Panc1 (cell line): ENCODE results near the gene SNPH. TPM values are rescaled to one million over a fixed set of nuclear protein-coding genes. Genes with fewer than 3 reads are reported as not detected.

Experiments used
- ATAC-seq: fragments of 200-7000 bp; cut with Tn5 transposase; 2 replicates; pipeline ENCODE4 v1.9.1; 2020; ENCODE audit warnings: mild to moderate bottlenecking, moderate library complexity
- BruUV-seq: library from RNA; stranded (reverse); fragments of 400-500 nt; replicated peaks from 2 replicates; lab custom pipeline; 2021; lab: Mats Ljungman, UMichigan
- CTCF ChIA-PET: fragments of 300-600 bp; sonication (Branson Sonifier 250); formaldehyde crosslinking; loops from one replicate; lab custom pipeline; 2022; ENCODE audit warnings: antibody characterized with exemption; lab: Charles Lee
- POLR2A ChIA-PET: fragments of 300-600 bp; sonication (Branson Sonifier 250); formaldehyde crosslinking; loops from one replicate; lab custom pipeline; 2022; ENCODE audit warnings: antibody characterized with exemption; lab: Charles Lee
- DNase-seq: peaks from one replicate; pipeline ENCODE4 v3.0.0-alpha.2; 2010; ENCODE audit warnings: low read depth, low spot score
- H3K27ac ChIP-seq: 2 replicates; pipeline ENCODE4 v1.5.1; 2011; ENCODE audit warnings: mild to moderate bottlenecking, low read length, inconsistent platforms
- H3K27me3 ChIP-seq: fragments of 200-500 bp; sonication (Bioruptor generic); 2 replicates; pipeline ENCODE4 v1.6.0; 2014; ENCODE audit warnings: low read length, inconsistent platforms; ENCODE audit not compliant: control insufficient read depth, insufficient read depth
- H3K36me3 ChIP-seq: fragments of 200-500 bp; sonication (Bioruptor generic); 2 replicates; pipeline ENCODE4 v1.5.1; 2014; ENCODE audit warnings: inconsistent platforms, mild to moderate bottlenecking, low read length, moderate library complexity; ENCODE audit not compliant: control insufficient read depth, insufficient read depth
- H3K4me1 ChIP-seq: 2 replicates; pipeline ENCODE4 v1.5.1; 2011; ENCODE audit warnings: inconsistent platforms, mild to moderate bottlenecking, low read length, moderate library complexity; ENCODE audit not compliant: control insufficient read depth, insufficient read depth
- H3K4me3 ChIP-seq, 2 experiments: 2 replicates each; pipeline ENCODE4 v1.5.1; 2011 to 2012; ENCODE audit warnings: low read depth in 2 of 2, low read length in 2 of 2, mild to moderate bottlenecking in 2 of 2, inconsistent platforms in 1 of 2, moderate library complexity in 1 of 2
- H3K9me3 ChIP-seq: fragments of 200-500 bp; sonication (Bioruptor generic); 2 replicates; pipeline ENCODE4 v1.5.1; 2014; ENCODE audit warnings: low read depth, mild to moderate bottlenecking, inconsistent platforms, low read length, moderate library complexity; ENCODE audit not compliant: control insufficient read depth, insufficient read depth
- CTCF ChIP-seq: fragments of 450-650 bp; IDR thresholded peaks from 2 replicates; pipeline ENCODE4 v1.5.1; 2017; ENCODE audit warnings: mild to moderate bottlenecking
- POLR2AphosphoS5 ChIP-seq: IDR thresholded peaks from 2 replicates; pipeline ENCODE4 v1.6.1; 2012; ENCODE audit warnings: mild to moderate bottlenecking, low read depth, low read length, moderate library complexity
- REST ChIP-seq, 2 experiments: IDR thresholded peaks; 2 replicates each; pipeline ENCODE4 v1.6.1; 2011 to 2012; ENCODE audit warnings: low read depth in 2 of 2, control low read depth in 1 of 2, low read length in 1 of 2, mild to moderate bottlenecking in 1 of 2, moderate library complexity in 1 of 2; ENCODE audit not compliant: insufficient read depth in 1 of 2
- TCF7L2 ChIP-seq: IDR thresholded peaks from 2 replicates; pipeline ENCODE4 v1.6.1; 2011; ENCODE audit warnings: mild to moderate bottlenecking, low read depth, low read length, inconsistent platforms
- in situ Hi-C: cut with HindIII; loops from 2 replicates; pipeline ENCODE4 v1.10.0; 2016; ENCODE audit warnings: low sequenced_read_pairs, low pct_unique_long_range_greater_than_20kb
- intact Hi-C: fragments of 100-400 bp; cut with micrococcal nuclease; formaldehyde crosslinking; loops from one replicate; pipeline ENCODE4 v1.10.0; 2022; ENCODE audit not compliant: unreplicated experiment
- total RNA-seq: library from RNA; stranded (reverse); gene quantifications from one replicate; pipeline ENCODE4 v1.2.1, GENCODE V29; 2021; ENCODE audit not compliant: unreplicated experiment

Gene SNPH
- total RNA-seq, 1 experiment from 2014 or later = 6.4 TPM

- ATAC-seq (peak; percentile 40; the same call in 1 of the 2 replicates), DNase-seq (no peak)
- CTCF ChIA-PET = interaction anchor here (0.7 kb wide), 1 partner anchor 46 kb away, joined by 3 read pairs; no protein-coding TSS in a partner anchor
- POLR2A ChIA-PET = interaction anchor here (1.6 kb wide), 1 partner anchor 10 kb away, joined by 5 read pairs; no protein-coding TSS in a partner anchor
- no peak overlapping the region for H3K4me3 ChIP-seq
- intact Hi-C loops (no loop called here), in situ Hi-C loops (no loop called here)
- H3K4me1 ChIP-seq = peaks cover 14% of the 10 kb centered on the region; the same call in 1 of the 2 replicates
- BruUV-seq = no TSS peak
- no peak overlapping the region for H3K27ac ChIP-seq
- H3K9me3 ChIP-seq = no peaks in the 10 kb centered on the region
- peak; percentile 16; the same call in 1 of the 2 replicates for TF ChIP-seq POLR2AphosphoS5
- no peak for TF ChIP-seq TCF7L2
- no peak for TF ChIP-seq REST (IDR thresholded peaks at IDR 0.05; ENCODE audit: insufficient read depth in 1 of 2, low read depth in 2 of 2, low read length in 1 of 2)
- H3K36me3 ChIP-seq = no peaks in the 10 kb centered on the region
- no peaks in the 10 kb centered on the region for H3K27me3 ChIP-seq
These were observed 70.0 kb downstream of the SNPH start for GRCh38 chr20:1335961-1336698.

DNA sequence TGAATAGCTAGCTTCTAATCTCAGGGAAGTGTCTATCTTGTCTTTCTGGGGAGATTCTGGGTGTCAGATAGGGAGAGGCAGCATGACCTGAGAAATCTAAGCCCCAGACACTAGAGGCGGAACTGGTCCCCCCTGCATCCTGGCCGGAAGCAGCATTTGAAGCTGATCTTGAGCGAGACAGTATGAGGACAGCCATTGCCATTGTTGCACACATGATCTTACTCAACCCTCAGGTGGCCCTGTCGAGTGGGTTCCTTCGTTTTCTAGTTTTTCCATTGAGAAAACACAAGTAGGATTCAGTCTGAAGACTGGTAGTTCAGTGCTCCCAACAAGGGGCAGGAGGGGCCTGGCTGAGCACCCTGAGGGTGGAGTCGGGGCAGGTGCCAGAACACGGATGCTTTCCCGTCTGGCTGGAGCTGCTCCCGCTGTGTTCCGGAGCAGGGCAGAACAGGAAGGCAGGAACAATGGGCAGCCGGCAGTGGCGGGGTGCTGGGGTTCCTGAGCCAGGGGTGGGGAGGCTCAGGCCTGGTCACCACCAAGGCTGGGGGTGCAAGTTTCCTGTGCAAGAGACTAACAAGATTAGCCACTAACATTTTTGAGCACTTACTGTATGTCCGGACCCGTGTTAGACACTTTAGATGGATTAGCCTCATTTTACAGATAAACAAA, 70.7 kb downstream of the SNPH start:
- Histone ChIP-seq H3K27me3 (no peaks in the 10 kb centered on the region), H3K4me3 (no peak overlapping the region), H3K36me3 (no peaks in the 10 kb centered on the region), H3K9me3 (no peaks in the 10 kb centered on the region), H3K27ac (no peak overlapping the region), H3K4me1 (peaks cover 14% of the 10 kb centered on the region; the same call in 1 of the 2 replicates)
- no TSS peak for BruUV-seq
- ChIA-PET POLR2A (interaction anchor here (0.6 to 1.6 kb wide), 2 partner anchors 10 to 789 kb away, joined by 3 to 5 read pairs; no protein-coding TSS in a partner anchor), CTCF (no interaction called here)
- intact Hi-C loops = no loop called here
- TF ChIP-seq POLR2AphosphoS5 = peak; percentile 27; the same call in 1 of the 2 replicates
- no peak for TF ChIP-seq CTCF
- ATAC-seq = peak; percentile 35
- in situ Hi-C loops = no loop called here
- DNase-seq = no peak

GRCh38 chr20:1337441-1337840, 71.3 kb downstream of the SNPH start:
- no peak for TF ChIP-seq CTCF
- 0 out of 2 replicates have a peak, but pooled peaks have one; percentile 4 for TF ChIP-seq POLR2AphosphoS5
- DNase-seq = no peak
- BruUV-seq = no TSS peak
- Histone ChIP-seq H3K27ac (no peak overlapping the region), H3K27me3 (no peaks in the 10 kb centered on the region), H3K4me1 (peaks cover 19% of the 10 kb centered on the region), H3K9me3 (no peaks in the 10 kb centered on the region), H3K36me3 (no peaks in the 10 kb centered on the region), H3K4me3 (no peak overlapping the region)
- ChIA-PET CTCF (no interaction called here), POLR2A (interaction anchor here (0.6 kb wide), 1 partner anchor 789 kb away, joined by 3 read pairs; no protein-coding TSS in a partner anchor)
- no peak for ATAC-seq
- intact Hi-C loops (no loop called here), in situ Hi-C loops (no loop called here)
